ENCODE data around the gene RPL32.
"Not testable (repeated sequence)": the region's sequence is repeated elsewhere in the genome, so short reads cannot be mapped to it uniquely, and the experiment has no call there.

The RPL32 gene

DNA sequence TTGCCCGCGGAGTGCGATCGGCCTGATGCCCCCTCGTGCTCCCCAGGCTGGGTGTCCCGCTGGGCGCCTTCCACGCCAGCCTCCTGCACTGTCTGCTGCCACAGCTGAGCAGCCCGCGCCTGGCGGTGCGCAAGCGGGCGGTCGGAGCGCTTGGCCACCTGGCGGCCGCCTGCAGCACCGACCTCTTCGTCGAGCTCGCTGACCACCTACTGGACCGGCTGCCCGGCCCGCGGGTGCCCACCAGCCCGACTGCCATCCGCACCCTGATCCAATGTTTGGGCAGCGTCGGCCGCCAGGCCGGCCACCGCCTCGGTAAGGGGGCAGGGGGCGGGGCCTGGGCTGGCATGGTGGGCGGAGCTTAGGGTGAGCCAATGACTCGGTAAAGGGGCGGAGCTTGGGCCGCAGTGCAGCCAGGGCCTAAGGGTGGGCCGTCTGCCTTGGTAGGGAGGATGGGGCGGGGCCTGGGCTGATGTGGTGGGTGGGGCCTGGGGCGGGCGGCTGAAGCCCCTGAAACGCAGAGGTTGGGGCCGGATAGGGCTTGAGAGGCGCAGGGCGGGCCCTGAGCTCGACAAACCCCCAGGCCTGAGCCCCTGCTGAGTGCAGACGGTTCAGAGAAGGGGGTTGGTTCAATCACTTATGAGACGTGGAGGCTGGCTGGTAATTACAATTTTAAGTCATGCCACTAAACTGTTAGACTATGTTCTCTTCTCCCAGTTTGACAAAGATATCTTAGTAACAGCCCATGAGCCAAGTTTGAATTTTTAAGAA lies 31.2 kb downstream of the RPL32 start:
- DNase-seq: peak; percentile 98

DNA sequence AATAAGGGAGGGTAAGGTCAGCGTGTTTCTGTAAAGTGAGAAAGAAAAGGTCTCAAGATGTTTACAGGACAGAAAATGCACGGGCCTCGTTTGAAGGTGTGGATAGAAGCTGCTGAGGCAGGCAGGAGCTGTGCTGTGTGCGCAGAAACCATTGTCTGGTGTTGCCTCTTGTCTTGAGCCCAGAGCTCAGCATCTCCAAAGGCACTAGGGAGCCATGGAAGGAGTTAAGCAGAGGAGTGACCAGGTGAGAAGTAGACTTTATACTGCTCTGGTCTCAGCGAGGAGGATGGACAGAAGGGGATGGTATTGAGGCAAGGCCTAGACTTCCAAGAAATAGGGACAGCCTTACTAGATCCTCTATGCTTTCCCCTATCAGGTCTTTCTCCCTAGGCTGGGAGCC lies 31.9 kb downstream of the RPL32 start:
- no peak for DNase-seq

DNA sequence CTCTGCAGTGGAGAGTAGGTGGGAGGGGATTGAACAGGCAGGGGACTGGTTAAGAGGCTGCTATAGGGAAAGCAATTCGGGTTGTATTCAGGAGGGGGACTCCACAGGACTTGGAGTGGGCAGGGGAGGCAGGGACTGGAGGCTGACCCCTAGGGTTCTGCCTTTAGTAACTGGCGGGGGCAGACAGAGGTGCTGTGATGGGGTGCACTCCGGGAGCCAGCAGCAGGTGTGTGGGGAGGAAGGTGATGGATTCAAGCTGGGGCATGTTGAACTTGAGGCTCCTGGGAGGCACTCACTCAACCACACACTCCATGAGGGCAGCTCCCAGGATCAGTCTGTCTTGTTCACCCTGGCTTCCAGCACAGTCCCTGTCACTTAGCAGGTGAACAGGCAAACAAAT lies 32.4 kb downstream of the RPL32 start:
- no peak for DNase-seq

DNA sequence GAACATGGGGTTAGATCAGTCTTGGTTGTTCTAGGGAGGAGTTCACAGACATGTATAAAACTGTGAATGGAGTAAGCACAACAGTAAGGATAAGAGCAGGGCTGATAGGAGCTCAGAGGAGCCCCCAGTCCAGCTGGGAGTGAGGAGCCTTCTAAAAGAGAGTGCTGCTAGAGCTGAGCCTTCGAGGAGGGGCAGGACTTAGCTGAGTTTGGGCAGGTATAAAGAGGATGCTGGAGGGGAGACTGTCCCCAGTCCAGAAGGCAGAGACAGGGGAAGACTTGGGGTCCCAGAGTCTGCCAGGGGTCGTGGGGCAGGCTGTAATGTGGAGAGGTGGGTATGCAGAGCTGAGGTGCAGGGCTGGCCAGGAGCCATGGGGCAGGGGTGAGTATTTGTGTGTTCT lies 32.8 kb downstream of the RPL32 start:
- no peak for DNase-seq

DNA sequence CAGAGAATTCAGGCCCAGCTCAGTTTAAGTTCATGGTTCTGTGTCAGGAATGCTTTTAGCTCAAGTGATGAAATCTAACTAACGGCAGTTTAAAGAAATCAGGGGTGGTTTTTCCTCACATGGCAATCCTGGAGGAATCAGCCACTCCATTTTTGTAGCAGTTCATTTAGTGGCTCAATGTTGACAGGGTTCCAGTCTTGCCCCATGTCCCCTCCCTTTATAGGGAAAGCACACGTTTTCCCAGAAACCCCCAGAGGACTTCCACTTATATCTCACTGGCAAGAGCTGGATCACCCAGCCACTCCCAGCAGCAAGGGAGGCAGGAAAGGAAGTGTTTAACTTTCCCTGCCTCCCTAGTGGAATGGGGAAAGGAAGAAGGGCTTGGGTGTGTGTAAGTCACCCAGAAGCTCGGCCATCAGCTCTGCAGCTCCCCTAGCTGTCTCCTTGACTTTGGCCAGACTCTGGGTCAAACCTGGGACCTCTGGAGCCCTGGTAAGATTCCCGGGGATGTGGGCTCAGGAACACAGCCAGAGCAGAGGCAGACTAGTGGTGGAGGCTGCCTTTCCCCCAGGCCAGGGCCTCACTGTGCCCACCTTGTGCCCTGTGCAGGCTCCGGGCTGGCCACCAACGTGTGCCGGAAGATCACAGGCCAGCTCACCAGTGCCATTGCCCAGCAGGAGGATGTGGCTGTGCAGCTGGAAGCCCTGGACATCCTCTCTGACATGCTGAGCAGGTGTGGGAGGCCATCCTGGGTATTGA lies 33.6 kb downstream of the RPL32 start:
- DNase-seq: no peak

DNA sequence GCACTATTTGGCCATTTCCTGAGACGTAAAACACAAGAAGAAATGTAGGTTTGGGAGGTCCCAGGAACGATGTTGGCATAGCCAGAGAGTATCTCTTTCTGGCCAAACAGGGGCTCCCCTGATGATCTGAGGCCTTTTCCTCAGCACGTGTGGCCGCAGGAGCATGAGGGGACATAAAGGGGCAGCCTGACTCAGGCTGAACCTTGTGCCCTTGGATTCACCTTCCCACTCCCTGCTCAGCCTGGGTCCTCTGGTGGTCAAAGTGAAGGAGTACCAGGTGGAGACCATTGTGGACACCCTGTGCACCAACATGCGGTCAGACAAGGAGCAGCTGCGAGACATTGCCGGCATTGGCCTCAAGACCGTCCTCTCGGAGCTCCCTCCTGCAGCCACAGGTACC lies 34.3 kb downstream of the RPL32 start:
- no peak for DNase-seq

DNA sequence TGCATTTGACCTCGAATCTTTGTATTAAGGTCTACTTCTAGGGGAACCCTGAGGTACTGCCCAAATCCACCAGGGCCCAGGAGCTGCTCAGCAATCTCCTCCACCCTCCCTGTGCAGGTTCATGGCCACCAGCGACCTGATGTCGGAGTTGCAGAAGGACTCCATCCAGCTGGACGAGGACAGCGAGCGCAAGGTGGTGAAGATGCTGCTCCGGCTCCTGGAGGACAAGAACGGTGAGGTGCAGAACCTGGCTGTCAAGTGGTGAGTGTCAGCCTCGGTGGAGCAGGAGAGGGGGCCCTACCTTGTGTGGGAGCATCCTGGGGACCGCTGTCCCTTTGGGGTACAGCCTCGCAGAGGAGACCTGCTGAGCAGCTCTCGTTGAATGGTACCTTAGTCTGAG lies 38.0 kb downstream of the RPL32 start:
- no peak for DNase-seq

DNA sequence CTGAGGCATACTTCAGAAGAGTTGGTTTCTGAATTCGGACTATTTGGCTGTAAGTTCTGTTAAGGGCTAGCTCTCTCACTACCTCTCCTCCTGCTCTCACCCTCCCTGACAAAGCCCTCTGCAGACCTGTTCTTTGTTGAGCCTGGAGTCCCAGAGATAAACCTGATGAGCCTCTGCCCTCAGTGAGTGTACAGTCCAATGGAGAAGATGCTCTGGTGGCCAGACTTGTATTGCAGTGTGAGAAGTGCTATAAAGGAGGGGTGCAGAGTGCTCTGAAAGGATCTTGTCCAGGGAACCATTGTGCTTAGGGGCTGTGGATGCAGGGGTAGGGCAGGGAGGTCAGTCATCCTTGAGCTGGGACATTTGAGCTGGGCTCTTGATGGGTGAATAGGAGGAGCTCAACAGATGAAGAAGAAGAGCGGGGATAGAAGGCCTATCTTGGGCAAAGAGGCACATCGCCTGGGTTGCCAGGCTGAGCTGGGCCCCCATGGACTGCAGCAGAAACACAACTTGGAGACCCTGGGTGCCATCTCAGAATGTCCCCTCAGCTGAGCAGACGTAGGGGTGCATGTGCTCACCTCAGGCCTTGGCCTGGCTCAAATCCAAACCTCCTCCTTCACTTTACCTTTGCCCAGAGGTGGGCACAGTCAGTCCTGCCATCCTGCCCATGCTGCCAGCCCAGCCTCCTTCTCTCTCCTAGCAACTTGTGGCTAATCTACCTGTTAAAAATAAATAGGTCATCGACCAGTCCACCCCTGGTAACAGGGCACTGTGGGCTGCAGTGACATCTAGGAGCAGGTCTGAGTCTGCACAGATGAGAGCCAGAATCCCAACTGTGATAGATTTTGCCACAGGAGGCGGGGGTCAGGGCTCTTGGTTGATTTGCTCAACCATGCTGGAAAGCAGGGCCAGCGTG lies 41.6 kb downstream of the RPL32 start:
- no peak for DNase-seq

DNA sequence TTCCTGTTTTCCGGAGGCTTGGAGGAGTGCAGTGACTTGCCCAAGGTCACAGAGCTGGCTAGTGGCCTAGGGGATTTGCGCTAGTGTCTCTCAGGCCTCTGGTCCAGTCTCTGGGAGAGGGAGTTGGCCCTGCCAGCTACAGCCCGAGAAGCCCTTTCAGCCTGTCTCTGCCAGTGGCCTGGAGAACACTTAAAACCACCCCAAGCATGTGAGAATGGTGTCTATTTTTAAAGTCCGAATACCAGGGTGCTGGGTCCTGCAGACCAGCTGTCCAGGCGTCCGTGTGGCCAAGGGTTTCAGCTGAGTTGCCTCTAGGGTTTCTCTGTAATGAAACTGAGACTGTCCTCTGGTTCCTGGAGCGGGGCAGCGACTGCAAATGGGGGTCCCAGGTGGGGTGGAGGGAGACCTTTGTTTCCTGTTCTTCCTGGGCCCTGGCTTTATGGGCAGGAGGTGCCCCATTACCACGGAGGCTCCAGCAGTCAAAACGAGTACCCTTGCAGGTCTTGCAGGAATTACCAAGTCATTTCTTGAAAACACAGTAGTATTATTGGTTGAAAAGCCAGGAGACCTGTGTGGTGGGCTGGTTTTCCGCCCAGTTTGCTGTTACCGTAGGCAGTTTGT lies 42.7 kb downstream of the RPL32 start:
- DNase-seq: no peak

DNA sequence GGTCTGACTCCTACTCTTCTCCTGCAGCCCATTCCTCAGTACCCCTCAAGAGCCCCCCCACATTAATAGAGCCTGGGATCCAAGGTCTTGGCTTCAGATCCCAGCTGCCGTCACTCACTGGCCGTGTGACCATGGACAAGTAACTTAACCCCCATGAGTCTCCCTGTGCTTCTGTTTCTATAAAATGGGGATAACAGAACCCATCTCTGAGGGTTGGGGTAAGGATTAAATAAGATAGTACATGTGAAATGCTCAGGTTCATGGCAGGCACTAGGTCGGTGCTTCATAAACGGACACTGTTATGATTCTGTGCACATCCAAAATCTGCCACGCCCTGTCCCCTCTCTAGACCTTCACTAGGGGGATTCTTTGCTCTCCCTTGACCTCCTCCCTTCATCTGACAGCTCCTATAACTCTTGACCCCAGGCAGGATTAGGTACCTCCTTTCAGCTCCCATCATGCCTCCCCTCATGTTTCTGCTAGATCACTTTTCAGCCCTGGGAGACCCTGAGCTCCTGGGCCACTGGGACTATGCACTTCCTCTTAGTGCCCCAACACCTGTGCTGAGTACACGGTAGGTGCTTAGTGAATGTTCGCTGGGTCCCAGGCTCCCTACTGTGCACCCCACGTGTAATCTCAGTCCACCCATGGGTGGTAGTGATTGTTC lies 43.3 kb downstream of the RPL32 start:
- no peak for DNase-seq

DNA sequence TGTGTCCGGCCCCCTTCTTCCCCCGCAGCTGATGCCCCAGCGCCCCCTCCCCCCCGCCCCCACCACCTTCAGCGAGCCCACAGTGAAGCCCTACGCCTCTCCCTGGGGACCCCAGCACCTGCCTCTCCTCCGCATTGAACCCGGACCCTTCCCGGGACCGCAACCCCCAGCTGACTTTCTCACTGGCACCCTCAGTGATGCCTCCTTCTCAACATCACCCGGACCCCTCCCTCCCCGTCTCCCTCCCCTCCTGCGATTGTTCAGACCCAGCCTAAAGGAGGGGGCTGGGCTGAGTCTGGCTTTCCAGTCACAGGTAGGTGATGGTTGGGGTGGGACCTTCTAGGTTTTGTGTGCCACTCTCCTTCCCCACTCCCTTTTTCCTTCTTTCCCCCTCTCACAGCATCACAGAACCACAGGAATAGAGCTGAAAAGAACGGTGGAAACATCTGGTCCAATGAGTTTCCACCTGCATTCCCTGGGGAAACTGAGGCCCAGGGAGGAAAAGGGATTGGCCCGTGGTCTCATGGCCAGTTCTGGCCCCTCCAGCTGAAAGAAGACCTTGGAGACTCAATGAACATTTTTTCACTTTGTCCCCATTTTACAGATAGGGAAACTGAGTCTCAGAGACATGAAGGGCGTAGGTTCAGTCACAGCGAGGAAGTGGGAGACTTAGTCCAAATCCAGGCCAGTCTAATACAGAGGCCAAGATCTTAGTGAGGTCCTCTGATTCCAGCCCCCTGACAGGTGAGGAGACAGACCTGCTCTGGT lies 44.1 kb downstream of the RPL32 start:
- DNase-seq: no peak

DNA sequence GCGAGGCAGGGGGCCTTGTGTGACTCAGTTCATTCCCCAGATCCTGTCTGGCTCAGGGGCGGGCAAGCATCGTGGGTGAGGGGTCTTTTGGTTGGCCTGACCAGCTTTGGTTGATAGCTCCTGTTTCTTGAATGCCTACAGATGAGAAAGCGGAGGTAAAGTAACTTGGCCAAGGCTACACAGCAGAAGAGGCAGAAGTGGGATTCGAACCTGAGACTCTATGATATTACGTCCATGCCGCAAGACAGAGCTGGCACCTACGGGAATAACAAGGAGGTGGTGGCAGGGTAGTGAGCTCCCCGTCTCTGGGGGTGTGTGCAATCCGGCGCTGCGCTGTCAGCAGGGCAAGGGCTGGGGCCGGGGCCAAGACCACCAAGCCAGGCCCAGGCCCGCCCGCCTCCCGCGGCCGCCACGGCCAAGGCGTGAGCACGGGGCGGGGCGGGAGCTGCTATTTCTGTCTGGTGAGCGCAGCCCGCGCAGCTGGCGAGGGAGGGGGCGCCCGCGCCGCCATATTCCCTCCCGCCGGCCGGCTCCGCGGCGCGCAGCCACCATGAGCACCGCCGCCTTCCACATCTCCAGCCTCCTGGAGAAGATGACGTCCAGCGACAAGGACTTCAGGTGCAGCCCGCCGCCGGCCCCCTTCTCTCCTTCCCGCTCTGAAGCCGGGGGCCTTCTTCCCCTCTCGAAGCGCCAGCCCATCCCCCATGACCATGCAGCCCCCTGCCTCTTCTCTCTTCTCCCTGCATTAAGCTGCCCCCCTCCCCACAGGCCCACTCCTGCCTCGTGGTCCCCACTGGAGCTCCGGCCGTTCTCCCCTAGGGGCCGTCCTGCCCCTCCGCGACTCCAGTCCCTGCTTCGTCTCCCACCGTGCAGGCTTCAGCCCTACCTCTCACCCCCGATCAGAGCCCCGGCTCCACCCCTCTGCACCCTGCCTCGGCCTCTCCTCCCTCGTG lies 44.9 kb downstream of the RPL32 start, which contains the start of gene CAND2:
Gene CAND2, plus strand, starts transcription at position 510 of the 953 bp plus-strand sequence. Its CDS starts 41 bp downstream, at position 551.
- peak; percentile 92 for DNase-seq

DNA sequence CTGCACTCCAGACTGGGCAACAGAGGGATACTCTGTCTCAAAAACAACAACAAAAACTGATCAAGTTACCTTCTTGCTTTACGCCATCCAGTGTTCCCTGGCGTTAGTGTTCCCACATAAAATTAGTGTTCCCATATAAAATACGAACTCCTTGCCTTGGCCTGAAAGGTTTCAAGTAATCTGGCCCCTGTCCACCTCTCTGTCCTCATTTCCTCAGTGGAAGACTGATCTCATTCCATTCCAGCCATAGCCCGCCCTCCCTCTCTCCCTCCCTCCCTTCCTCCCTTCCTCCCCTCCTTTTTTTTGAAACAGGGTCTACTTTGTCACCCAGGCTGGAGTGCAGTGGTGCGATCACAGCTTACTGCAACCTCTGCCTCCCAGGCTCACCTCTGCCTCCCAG lies 47.7 kb downstream of the RPL32 start:
- no peak for DNase-seq

DNA sequence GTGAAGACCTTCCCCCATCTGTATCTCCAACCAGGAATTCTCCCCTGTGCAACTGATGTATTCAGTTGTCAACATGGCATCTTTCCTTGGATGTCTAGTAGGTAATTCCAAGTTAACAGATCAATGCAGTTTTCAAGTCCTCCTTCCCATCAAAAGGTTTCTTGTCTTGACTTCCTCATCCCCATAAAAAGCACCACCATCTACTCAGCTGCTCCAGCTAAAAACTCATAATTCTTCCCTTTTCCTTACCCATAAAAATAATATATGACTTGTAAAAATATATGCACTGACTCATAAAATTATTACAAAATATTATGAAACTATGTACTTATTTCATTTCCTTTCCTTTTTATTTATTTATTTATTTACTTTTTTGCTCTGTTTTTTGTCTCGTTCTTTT lies 49.9 kb downstream of the RPL32 start:
- no peak for DNase-seq

DNA sequence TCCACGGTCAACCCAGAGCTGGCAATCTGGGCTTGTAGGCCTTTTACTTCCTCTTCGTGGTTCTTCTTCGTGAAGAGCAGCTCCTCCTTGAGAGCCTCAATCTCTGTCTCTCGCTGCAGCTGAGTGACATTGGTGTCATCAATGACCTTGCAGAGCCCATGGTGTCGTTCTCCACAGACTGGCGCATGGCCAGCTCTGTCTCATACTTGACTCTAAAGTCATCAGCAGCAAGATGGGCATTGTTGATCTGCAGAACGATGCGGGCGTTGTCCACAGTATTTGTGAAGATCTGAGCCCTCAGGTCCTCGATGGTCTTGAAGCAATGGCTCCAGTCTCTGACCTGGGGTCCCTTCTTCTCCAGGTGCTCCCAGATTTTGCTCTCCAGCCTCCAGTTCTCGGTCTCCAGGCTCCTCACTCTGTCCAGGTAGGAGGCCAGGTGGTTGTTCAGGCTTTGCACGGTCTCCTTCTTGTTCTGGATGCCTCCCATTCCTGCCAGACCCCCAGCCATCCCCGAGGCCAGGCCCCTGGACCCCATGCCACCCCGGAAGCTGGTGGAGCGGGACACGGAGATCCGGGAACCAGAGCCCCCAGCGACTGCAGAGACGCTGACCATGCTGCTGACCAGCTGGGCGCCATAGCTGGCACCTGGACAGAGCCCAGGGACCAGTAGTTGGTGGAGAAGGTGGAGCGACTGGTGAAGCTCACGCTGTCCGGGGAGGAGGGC lies 53.2 kb downstream of the RPL32 start:
- not testable (repeated sequence) for DNase-seq

DNA sequence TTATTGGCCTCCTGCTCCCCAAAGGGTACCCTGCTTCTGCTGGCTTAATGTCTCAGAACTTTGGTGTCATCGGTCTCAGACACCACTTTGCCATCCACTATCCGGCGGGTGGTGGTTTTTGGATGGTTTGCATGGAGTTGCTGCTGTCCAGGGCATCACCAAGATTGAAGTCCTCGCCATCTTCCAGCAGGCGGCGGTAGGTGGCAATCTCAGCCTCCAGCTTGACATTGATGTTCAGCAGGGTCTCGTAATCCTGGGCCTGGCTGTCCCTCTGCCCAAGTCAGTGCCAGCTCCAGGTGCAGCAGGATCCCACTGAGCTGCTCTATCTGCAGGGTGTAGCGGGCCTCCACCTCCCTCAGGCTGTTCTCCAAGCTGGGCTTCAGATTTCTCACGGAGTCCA lies 54.0 kb downstream of the RPL32 start:
- DNase-seq: not testable (repeated sequence)

DNA sequence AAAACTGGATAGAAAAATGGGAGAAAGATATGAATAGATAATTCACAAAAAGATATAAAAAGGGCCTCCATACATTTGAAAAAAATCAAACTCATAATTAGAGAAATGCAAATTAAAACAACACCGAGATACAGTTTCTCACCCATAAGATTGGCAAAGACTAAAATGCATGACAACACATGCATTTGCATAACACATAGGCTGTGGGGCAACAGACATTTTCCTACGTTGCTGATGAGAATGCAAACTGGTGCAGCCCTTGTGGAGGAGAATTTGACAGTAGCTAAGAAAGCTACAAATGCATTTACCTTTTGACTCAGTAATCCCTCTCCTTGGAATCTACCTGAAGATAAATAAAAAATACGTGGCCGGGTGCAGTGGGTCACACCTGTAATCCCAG lies 56.3 kb downstream of the RPL32 start:
- DNase-seq: no peak

Data from right kidney (tissue), 1 donor.